ENCODE data around the gene SLC29A4. TPM values are rescaled to one million over a fixed set of nuclear protein-coding genes. Genes with fewer than 3 reads are reported as not detected.
"Not testable (repeated sequence)": the region's sequence is repeated elsewhere in the genome, so short reads cannot be mapped to it uniquely, and the experiment has no call there.

Gene SLC29A4
- total RNA-seq, 1 donor = 1.1 TPM

- H4K20me1 ChIP-seq (ENCODE audit: insufficient read depth, low read length) = no peaks in the 10 kb centered on the region
- no peaks in the 10 kb centered on the region for H3K9me3 ChIP-seq (ENCODE audit: low read depth, low read length)
- DNase-seq (ENCODE audit: insufficient read length, low spot score, missing footprints) = peak; percentile 25
- no peaks in the 10 kb centered on the region for H3K36me3 ChIP-seq (ENCODE audit: insufficient read depth, low read length)
- no peak overlapping the region for H3K27ac ChIP-seq (ENCODE audit: low read depth, low read length)
- no peak overlapping the region for H3K4me3 ChIP-seq (ENCODE audit: insufficient read depth, low read length)
- no peak overlapping the region for H3K4me2 ChIP-seq (ENCODE audit: insufficient read depth, low read length)
- H3K4me1 ChIP-seq (ENCODE audit: insufficient read depth, low read length) = no peaks in the 10 kb centered on the region
- no peaks in the 10 kb centered on the region for H3K79me2 ChIP-seq (ENCODE audit: insufficient read depth, low read length)
- no peaks in the 10 kb centered on the region for H3K27me3 ChIP-seq (ENCODE audit: insufficient read depth, low read length)
- TF ChIP-seq CTCF (IDR thresholded peaks at IDR 0.05; ENCODE audit: extremely low read depth, low read depth, low read length) = no peak
- no peak overlapping the region for H2AFZ ChIP-seq (ENCODE audit: low read length)
Measured at GRCh38 chr7:5278766-5279165, 4.0 kb upstream of the SLC29A4 start.

- no peak overlapping the region for H3K4me3 ChIP-seq (ENCODE audit: insufficient read depth, low read length)
- H3K79me2 ChIP-seq (ENCODE audit: insufficient read depth, low read length) = no peaks in the 10 kb centered on the region
- H3K4me2 ChIP-seq (ENCODE audit: insufficient read depth, low read length) = no peak overlapping the region
- no peaks in the 10 kb centered on the region for H3K9me3 ChIP-seq (ENCODE audit: low read depth, low read length)
- TF ChIP-seq CTCF (IDR thresholded peaks at IDR 0.05; ENCODE audit: extremely low read depth, low read depth, low read length) = no peak
- H2AFZ ChIP-seq (ENCODE audit: low read length) = no peak overlapping the region
- H3K4me1 ChIP-seq (ENCODE audit: insufficient read depth, low read length) = no peaks in the 10 kb centered on the region
- H4K20me1 ChIP-seq (ENCODE audit: insufficient read depth, low read length) = no peaks in the 10 kb centered on the region
- peak; percentile 68 for DNase-seq (ENCODE audit: insufficient read length, low spot score, missing footprints)
- peaks cover 3% of the 10 kb centered on the region for H3K27me3 ChIP-seq (ENCODE audit: insufficient read depth, low read length)
- H3K36me3 ChIP-seq (ENCODE audit: insufficient read depth, low read length) = no peaks in the 10 kb centered on the region
- no peak overlapping the region for H3K27ac ChIP-seq (ENCODE audit: low read depth, low read length)
Measured at GRCh38 chr7:5279734-5280133, 3.0 kb upstream of the SLC29A4 start.

GRCh38 chr7:5281598-5282500 lies 894 bp upstream of the SLC29A4 start:
- not testable (repeated sequence) for H3K36me3 ChIP-seq (ENCODE audit: insufficient read depth, low read length); H3K27me3 ChIP-seq (ENCODE audit: insufficient read depth, low read length); H3K4me1 ChIP-seq (ENCODE audit: insufficient read depth, low read length); H2AFZ ChIP-seq (ENCODE audit: low read length); H3K79me2 ChIP-seq (ENCODE audit: insufficient read depth, low read length); H4K20me1 ChIP-seq (ENCODE audit: insufficient read depth, low read length); H3K4me2 ChIP-seq (ENCODE audit: insufficient read depth, low read length); H3K27ac ChIP-seq (ENCODE audit: low read depth, low read length); H3K4me3 ChIP-seq (ENCODE audit: insufficient read depth, low read length); H3K9me3 ChIP-seq (ENCODE audit: low read depth, low read length)
- peak; percentile 76 for DNase-seq (ENCODE audit: insufficient read length, low spot score, missing footprints)

- H3K9me3 ChIP-seq (ENCODE audit: low read depth, low read length) = no peaks in the 10 kb centered on the region
- H4K20me1 ChIP-seq (ENCODE audit: insufficient read depth, low read length) = no peaks in the 10 kb centered on the region
- no peaks in the 10 kb centered on the region for H3K4me1 ChIP-seq (ENCODE audit: insufficient read depth, low read length)
- H3K36me3 ChIP-seq (ENCODE audit: insufficient read depth, low read length) = no peaks in the 10 kb centered on the region
- peaks cover 3% of the 10 kb centered on the region for H3K27me3 ChIP-seq (ENCODE audit: insufficient read depth, low read length)
- H3K79me2 ChIP-seq (ENCODE audit: insufficient read depth, low read length) = no peaks in the 10 kb centered on the region
- H2AFZ ChIP-seq (ENCODE audit: low read length) = no peak overlapping the region
- H3K27ac ChIP-seq (ENCODE audit: low read depth, low read length) = no peak overlapping the region
- no peak overlapping the region for H3K4me3 ChIP-seq (ENCODE audit: insufficient read depth, low read length)
- TF ChIP-seq CTCF (IDR thresholded peaks at IDR 0.05; ENCODE audit: extremely low read depth, low read depth, low read length) = no peak
- H3K4me2 ChIP-seq (ENCODE audit: insufficient read depth, low read length) = peak overlapping the region; percentile 36
- DNase-seq (ENCODE audit: insufficient read length, low spot score, missing footprints) = peak; percentile 91
Measured at GRCh38 chr7:5283421-5284303, 919 bp downstream of the SLC29A4 start.

All from osteoblast (primary cell).